ENCODE results near the gene SEMA3C.

Gene SEMA3C

DNA sequence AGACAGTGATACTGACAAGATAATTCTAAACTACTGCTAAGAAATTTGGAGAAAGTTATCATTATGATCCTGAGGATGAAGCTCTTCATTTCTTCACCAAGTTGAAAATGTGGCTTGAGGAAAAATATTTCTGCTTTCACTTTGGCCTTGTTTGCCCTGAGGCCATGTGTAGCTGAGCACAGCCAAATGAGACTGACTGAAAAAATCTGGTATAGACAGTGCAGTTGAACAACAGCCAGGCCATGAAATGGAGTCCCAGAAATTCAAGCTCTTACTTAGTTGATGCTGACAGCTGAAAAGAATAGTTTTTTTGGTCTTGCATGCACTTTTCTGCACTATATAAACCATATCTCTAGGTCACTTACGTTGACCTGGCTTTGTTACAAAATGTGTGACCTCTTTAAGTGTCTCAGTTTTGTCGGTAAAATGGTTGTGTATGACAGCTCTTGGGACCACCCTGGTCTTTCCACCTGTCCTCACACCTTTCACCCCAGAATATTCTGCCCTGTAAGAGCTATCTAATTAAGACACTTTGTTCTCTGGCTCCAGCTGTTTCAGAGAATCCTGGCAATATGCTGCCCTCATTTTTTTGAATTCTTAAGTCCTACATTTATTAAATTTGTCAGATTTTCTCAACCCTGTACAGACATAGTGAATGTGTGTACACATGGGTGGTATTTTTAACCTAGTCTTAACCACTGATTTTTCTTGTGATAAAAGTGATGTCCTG is 189.1 kb downstream of the SEMA3C start:
- no peak for DNase-seq

DNA sequence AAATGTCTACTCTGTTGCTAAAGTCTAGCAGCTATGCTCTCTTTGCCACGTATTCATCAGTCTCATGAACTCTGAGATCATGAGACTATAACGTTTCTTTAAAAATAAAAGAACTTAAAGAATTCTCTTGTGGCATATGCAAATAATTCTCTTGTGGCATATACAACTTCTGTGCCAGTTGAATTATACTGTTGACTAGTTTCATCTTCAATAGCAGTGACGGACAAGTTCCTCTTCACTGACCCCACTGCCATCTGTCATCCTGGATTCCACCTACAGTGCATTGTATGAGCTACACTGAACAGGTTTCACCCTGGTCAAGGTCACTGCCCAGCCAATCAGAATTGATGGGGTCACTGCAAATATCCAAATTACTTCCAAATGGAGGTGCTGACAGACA is 192.2 kb downstream of the SEMA3C start:
- no peak for DNase-seq

- no peak for DNase-seq
Measured at GRCh38 chr7:80725181-80725611, 193.7 kb downstream of the SEMA3C start.

GRCh38 chr7:80724249-80724871 is 194.5 kb downstream of the SEMA3C start:
- no peak for DNase-seq

DNA sequence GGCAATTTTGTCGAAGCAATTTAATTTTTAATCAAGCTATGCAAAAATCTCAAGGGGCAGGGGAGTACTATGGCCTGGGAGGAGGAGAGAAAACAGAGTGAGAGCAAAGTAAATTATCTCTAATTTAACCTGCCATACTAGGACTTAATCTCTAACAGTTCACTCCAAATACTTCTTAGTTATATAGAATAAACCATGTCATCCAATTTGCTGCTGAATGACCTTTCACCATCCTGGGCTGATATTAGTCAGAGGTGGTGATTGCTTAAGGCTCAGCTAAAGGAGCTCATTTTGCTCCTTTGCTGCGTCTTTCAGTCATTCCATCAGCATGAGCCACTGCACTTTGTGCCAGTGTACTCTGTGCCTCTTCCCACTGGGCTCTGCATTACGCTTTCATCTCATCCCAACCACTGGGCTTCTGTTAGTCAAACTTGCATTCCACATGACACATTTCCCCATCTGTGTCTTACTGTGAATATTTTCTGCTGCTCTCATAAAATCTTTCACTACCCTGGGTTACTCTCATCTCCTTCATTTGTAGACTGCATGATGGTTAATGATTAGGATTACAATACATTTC is 196.1 kb downstream of the SEMA3C start:
- DNase-seq = no peak

DNA sequence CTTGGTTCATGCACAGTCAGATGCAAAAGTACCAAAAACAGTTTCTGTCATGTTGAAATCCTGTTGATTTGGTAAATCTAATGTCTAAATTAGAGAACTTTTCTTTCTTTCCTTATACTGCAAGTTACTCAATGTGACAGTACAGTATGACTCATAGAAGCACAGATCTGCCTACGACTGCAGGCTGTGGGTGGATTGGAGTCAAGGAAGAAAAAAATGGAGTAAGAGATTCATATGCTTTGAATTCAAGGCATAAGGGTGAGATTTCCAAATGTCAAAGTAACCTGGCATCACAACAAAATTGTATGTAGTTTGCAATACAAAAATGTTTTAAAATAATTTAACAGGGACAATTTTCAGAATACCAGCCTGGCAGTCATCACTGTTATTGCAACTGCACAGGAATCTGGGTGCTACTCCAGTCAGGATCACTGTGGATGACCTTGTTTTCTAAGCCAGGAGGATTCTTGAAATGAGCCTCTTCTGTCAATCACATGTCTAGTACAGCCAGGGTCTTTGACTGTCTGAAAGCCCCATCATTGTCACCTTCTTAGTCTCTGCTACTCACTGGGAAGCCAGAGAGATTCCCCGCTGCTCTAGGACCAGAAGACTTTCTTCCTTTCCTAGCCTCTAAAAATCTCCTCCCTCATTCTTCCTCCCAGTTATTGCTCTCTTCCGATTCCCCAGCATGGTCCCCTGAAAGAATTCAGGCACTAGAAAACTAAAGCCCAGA is 196.8 kb downstream of the SEMA3C start:
- DNase-seq = no peak

DNA sequence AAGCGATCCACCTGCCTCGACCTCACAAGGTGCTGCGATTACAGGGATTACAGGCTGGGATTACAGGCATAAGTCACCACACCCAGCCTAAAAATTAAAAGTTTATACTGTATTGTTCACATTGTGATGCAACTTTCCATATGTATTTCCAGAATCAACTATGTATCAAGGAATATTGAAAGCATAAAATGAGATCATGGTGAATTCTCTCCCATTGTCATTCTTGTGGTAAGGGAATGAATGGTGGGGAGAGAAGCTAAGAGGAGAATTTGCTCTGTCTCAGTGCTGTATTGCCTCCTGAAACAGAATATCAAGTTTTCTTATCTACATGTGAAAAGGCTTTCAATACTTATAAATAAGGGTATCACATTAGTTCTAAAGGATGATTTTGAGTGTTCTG is 198.7 kb downstream of the SEMA3C start:
- no peak for DNase-seq

DNA sequence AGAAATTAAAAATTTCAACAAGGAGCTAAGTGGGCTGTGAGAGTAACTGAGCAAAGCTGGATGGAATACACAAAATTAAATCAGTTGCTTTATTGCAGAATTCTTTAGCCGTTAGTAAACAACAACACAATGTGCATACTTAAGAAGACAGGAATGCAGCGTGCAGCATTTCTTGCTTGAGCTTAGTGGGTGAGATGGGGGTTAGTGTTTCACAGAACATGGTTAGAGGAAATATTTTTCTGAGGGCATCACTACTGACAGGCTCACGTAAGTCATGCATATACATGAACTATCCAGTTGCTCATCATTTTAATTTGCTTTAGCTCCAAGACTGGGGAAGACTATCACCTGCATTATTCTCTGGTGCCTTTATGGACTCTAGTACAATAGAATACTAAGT is 199.6 kb downstream of the SEMA3C start:
- DNase-seq = no peak

- DNase-seq = no peak
Measured at GRCh38 chr7:80711531-80711930, 207.3 kb downstream of the SEMA3C start.

DNA sequence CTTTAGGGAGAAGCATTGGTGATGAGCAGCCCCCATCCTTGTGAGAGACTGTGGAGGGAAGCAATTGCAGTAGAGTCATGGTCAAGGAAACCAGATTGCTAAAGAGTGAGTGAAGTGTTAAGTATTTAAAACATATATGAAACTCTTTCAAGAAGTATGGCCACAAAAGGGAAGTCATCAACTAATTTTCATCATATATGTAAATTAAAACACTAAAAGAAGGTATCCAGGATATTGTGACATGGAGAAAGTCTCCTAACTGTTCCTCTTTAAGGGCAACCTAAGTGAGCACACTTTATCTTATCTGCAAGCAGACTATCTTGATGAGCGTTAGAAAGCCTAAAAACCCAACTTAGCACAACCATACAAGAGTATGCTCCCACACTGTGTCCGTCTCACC is 210.7 kb downstream of the SEMA3C start:
- DNase-seq = no peak

GRCh38 chr7:80707318-80707717 is 211.5 kb downstream of the SEMA3C start:
- DNase-seq = no peak

- DNase-seq = no peak
Measured at GRCh38 chr7:80705130-80705781, 213.6 kb downstream of the SEMA3C start.

- DNase-seq = no peak
Measured at GRCh38 chr7:80703272-80703671, 215.6 kb downstream of the SEMA3C start.

GRCh38 chr7:80699721-80700256 is 219.1 kb downstream of the SEMA3C start:
- no peak for DNase-seq

DNA sequence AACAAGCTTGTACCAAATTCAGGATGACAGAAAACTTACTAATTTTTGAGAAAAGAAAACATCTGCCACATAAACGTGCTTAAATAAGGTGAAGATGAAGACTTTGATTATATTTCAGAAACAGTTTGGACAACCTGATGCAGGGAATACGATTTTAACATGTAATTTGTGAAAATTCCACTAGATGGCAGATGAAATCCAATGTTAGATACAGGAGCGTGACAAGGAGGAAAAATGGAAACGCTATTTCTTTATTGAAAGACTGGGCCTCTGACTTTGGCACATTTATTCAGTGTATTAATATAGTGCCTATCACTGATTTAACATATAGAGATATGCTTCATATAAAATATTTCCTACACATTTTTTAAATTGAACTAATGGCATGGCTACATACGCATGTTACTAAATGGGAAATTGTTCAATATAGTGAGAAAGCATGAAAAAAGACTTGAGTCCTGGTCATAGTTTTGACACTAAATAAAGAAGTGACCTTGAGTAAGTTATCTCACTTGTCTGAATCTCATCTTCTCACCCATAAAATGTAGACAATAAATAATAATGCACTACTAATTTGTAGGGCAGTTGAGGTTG is 219.7 kb downstream of the SEMA3C start:
- DNase-seq = no peak
